CD14-positive monocyte (primary cell): ENCODE results near the gene OPA1. TPM values are rescaled to one million over a fixed set of nuclear protein-coding genes. Genes with fewer than 3 reads are reported as not detected.

ENCODE experiments used
- DNase-seq, 3 donors: peaks; one replicate each; pipeline ENCODE4 v3.0.0-alpha.2; 2011 to 2022
- H2AFZ ChIP-seq: 2 replicates; pipeline ENCODE4 v1.6.0; 2012; ENCODE audit warnings: mild to moderate bottlenecking, low read depth, low read length, inconsistent platforms; ENCODE audit not compliant: insufficient read depth, poor library complexity, severe bottlenecking
- H3K27ac ChIP-seq, 2 donors: 1 replicate in 1 of 2; 2 replicates in 1 of 2; pipeline ENCODE4 v1.5.1; 2012 to 2013; ENCODE audit warnings: low read length in 2 of 2, control low read depth in 1 of 2, inconsistent platforms in 1 of 2, low read depth in 1 of 2, mild to moderate bottlenecking in 1 of 2
- H3K27me3 ChIP-seq, 2 donors: one replicate each; pipeline versions ENCODE4 v1.6.0 to v1.6.1; 2011 to 2013; ENCODE audit warnings: low read length in 2 of 2; ENCODE audit not compliant: control insufficient read depth in 2 of 2, insufficient read depth in 2 of 2
- H3K36me3 ChIP-seq, 2 donors: replicated peaks in 1 of 2; 1 replicate in 1 of 2; 2 replicates in 1 of 2; pipeline versions ENCODE4 v1.5.1 to v1.6.1; 2012 to 2013; ENCODE audit warnings: low read length in 2 of 2, control low read depth in 1 of 2, inconsistent platforms in 1 of 2, mild to moderate bottlenecking in 1 of 2; ENCODE audit not compliant: insufficient read depth in 2 of 2, control insufficient read depth in 1 of 2
- H3K4me1 ChIP-seq, 2 donors: 1 replicate in 1 of 2; 2 replicates in 1 of 2; pipeline versions ENCODE4 v1.5.1 to v1.6.1; 2012 to 2013; ENCODE audit warnings: low read length in 2 of 2, control low read depth in 1 of 2, inconsistent platforms in 1 of 2, mild to moderate bottlenecking in 1 of 2, moderate library complexity in 1 of 2; ENCODE audit not compliant: insufficient read depth in 2 of 2, control insufficient read depth in 1 of 2
- H3K4me2 ChIP-seq: replicated peaks from 2 replicates; pipeline ENCODE3; 2012; ENCODE audit warnings: low read length, moderate library complexity, mild to moderate bottlenecking; ENCODE audit not compliant: poor library complexity, severe bottlenecking; ENCODE audit errors: extremely low read depth
- H3K4me3 ChIP-seq, 3 experiments: fragments of 200-600 bp in 1 of 3; sonication (generic) in 1 of 3; replicated peaks in 1 of 3; 1 replicate in 2 of 3; 2 replicates in 1 of 3; pipeline ENCODE4 v1.5.1; 2011 to 2013; ENCODE audit warnings: low read length in 3 of 3, mild to moderate bottlenecking in 3 of 3, control low read depth in 2 of 3, low read depth in 2 of 3, inconsistent platforms in 1 of 3, moderate library complexity in 1 of 3
- H3K79me2 ChIP-seq: 2 replicates; pipeline ENCODE4 v1.6.0; 2012; ENCODE audit warnings: mild to moderate bottlenecking, control low read depth, inconsistent platforms, low read length, moderate library complexity; ENCODE audit not compliant: insufficient read depth
- H3K9ac ChIP-seq: 2 replicates; pipeline ENCODE4 v1.6.0; 2017; ENCODE audit warnings: low read length, mild to moderate bottlenecking; ENCODE audit not compliant: insufficient read depth, poor library complexity, severe bottlenecking
- H3K9me3 ChIP-seq, 2 donors: replicated peaks in 1 of 2; 1 replicate in 1 of 2; 2 replicates in 1 of 2; pipeline versions ENCODE4 v1.5.1 to v1.6.1; 2012 to 2013; ENCODE audit warnings: low read length in 2 of 2, control low read depth in 1 of 2; ENCODE audit not compliant: control insufficient read depth in 1 of 2, insufficient read depth in 1 of 2
- H4K20me1 ChIP-seq: 2 replicates; pipeline ENCODE4 v1.6.0; 2012; ENCODE audit warnings: mild to moderate bottlenecking, low read length, control low read depth, moderate library complexity; ENCODE audit not compliant: insufficient read depth
- H3K27ac Mint-ChIP-seq, 7 donors: one replicate each; pipeline ENCODE4 v1.8.0; 2020; ENCODE audit warnings: mild to moderate bottlenecking in 7 of 7, mixed read lengths in 7 of 7, moderate library complexity in 6 of 7, inconsistent platforms in 2 of 7
- H3K27me3 Mint-ChIP-seq, 3 donors: one replicate each; pipeline ENCODE4 v1.8.0; 2021 to 2022; ENCODE audit warnings: low read depth in 3 of 3, mild to moderate bottlenecking in 3 of 3, mixed read lengths in 3 of 3, moderate library complexity in 3 of 3, inconsistent platforms in 1 of 3
- H3K36me3 Mint-ChIP-seq, 2 donors: one replicate each; pipeline ENCODE4 v1.8.0; 2020; ENCODE audit warnings: mixed read lengths in 2 of 2, inconsistent platforms in 1 of 2, mild to moderate bottlenecking in 1 of 2
- H3K4me1 Mint-ChIP-seq: one replicate; pipeline ENCODE4 v1.8.0; 2020; ENCODE audit warnings: mild to moderate bottlenecking, mixed read lengths
- H3K4me3 Mint-ChIP-seq, 2 donors: one replicate each; pipeline ENCODE4 v1.8.0; 2020; ENCODE audit warnings: mild to moderate bottlenecking in 2 of 2, mixed read lengths in 2 of 2, moderate library complexity in 1 of 2
- H3K9me3 Mint-ChIP-seq, 7 donors: one replicate each; pipeline ENCODE4 v1.8.0; 2020 to 2022; ENCODE audit warnings: mixed read lengths in 7 of 7, mild to moderate bottlenecking in 6 of 7, moderate library complexity in 6 of 7, inconsistent platforms in 2 of 7
- WGBS: methylation state at CpG from one replicate; pipeline ENCODE4 v1.1.5; 2013; ENCODE audit warnings: missing lambda C conversion rate; ENCODE audit not compliant: insufficient coverage; 5-methylcytosine and 5-hydroxymethylcytosine counted together
- intact Hi-C, 2 donors: fragments of 100-400 bp; cut with micrococcal nuclease; formaldehyde crosslinking; loops; one replicate each; pipeline versions ENCODE4 v1.15.0 to v1.15.1; 2023
- polyA plus RNA-seq, 3 donors: library from polyadenylated mRNA; depleted of rRNA in 1 of 3; unstranded in 2 of 3; stranded (reverse) in 1 of 3; fragments of 300-500 nt in 2 of 3; fragments of >200 nt in 1 of 3; fragmentation: Illumina TruSeq in 2 of 3; gene quantifications; 1 replicate in 2 of 3; 2 replicates in 1 of 3; pipeline ENCODE4 v1.2.3, GENCODE V29; 2012 to 2021
- TF ChIP-seq, protein P1 (sequence below): fragments of 200-600 bp; IDR thresholded peaks from one replicate; pipeline ENCODE4 v1.8.0; 2022; ENCODE audit warnings: antibody characterized with exemption, mild to moderate bottlenecking

Gene OPA1
- polyA plus RNA-seq, 3 donors = 15.4 to 26.5 (median 18.1) TPM

DNA sequence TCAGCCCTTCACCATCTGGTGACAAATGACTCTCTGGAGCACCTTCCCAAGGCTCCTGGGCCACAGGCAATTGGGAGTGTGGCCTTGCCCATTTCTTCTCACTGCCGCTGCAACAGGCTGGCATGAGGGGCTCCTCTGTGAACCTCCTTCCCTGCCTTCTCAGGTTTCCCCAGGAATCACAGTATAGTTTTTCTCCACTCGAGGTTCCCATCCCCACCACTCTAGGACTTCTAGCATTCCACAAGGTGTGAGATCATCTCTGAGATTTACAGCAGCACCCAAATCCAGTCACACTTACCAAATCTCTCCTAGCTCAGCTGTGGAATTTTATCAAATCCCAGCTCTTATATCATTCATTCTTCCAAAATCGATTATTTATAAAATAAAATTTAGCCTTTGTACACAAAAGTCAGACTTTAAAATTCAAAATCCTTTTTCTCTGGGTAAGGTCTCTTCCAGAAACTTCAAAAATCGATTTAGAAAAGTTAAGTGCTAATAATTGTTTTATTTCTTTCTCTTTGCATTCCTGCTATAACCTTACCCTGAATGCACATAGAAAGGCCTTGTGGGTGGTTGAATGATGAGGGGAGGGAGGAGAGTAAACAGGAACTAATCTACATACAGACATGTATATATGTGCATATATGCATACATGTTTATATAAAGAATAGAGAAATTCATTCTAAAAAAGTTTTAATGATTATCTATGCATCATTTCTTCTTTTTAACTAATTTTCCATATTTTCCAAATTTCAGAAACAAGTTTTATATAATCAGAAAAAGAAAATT is 19.4 kb upstream of the OPA1 start:
- intact Hi-C loops = loop anchor here (5.0 to 10.0 kb wide), 3 partner anchors 111 to 759 kb away; no protein-coding TSS in a partner anchor
- Mint-ChIP-seq H3K4me3 (no peak overlapping the region), H3K27me3 (peaks cover 0 to 2% (median 0%) of the 10 kb centered on the region in 3 donors)

GRCh38 chr3:193574488-193575070 is 18.4 kb upstream of the OPA1 start:
- Mint-ChIP-seq H3K27ac (peak overlapping the region in 1 of 7 donors; percentile 4), H3K36me3 (no peaks in the 10 kb centered on the region), H3K9me3 (peaks cover 0 to 3% (median 0%) of the 10 kb centered on the region in 7 donors), H3K27me3 (peaks cover 0 to 2% (median 0%) of the 10 kb centered on the region in 3 donors), H3K4me1 (peaks cover 5% of the 10 kb centered on the region), H3K4me3 (no peak overlapping the region)
- Histone ChIP-seq H2AFZ (no peak overlapping the region), H3K4me1 (no peaks in the 10 kb centered on the region), H3K79me2 (no peaks in the 10 kb centered on the region), H3K4me3 (no peak overlapping the region), H3K9ac (no peak overlapping the region), H3K4me2 (no peak overlapping the region), H3K9me3 (no peaks in the 10 kb centered on the region), H3K36me3 (no peaks in the 10 kb centered on the region), H3K27me3 (no peaks in the 10 kb centered on the region), H3K27ac (no peak overlapping the region), H4K20me1 (no peaks in the 10 kb centered on the region)
- DNase-seq = no peak
- TF ChIP-seq, protein P1, sequence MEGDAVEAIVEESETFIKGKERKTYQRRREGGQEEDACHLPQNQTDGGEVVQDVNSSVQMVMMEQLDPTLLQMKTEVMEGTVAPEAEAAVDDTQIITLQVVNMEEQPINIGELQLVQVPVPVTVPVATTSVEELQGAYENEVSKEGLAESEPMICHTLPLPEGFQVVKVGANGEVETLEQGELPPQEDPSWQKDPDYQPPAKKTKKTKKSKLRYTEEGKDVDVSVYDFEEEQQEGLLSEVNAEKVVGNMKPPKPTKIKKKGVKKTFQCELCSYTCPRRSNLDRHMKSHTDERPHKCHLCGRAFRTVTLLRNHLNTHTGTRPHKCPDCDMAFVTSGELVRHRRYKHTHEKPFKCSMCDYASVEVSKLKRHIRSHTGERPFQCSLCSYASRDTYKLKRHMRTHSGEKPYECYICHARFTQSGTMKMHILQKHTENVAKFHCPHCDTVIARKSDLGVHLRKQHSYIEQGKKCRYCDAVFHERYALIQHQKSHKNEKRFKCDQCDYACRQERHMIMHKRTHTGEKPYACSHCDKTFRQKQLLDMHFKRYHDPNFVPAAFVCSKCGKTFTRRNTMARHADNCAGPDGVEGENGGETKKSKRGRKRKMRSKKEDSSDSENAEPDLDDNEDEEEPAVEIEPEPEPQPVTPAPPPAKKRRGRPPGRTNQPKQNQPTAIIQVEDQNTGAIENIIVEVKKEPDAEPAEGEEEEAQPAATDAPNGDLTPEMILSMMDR = no peak
- 0% methylated on average over 1 of the region's 2 CpGs for WGBS
- intact Hi-C loops = loop anchor here (5.0 to 10.0 kb wide), 3 partner anchors 112 to 760 kb away; no protein-coding TSS in a partner anchor

More for the DNA sequence above, 19.4 kb upstream of the OPA1 start:
- Mint-ChIP-seq H3K4me1 (peaks cover 5% of the 10 kb centered on the region), H3K9me3 (peaks cover 0 to 3% (median 0%) of the 10 kb centered on the region in 7 donors), H3K27ac (no peak overlapping the region), H3K36me3 (no peaks in the 10 kb centered on the region)
- H3K36me3 ChIP-seq = no peaks in the 10 kb centered on the region
- H3K4me2 ChIP-seq = no peak overlapping the region
- WGBS = 92% methylated on average over 2 of the region's 4 CpGs
- H3K27ac ChIP-seq = no peak overlapping the region
- H3K27me3 ChIP-seq = no peaks in the 10 kb centered on the region
- no peak overlapping the region for H3K4me3 ChIP-seq
- H2AFZ ChIP-seq = no peak overlapping the region
- H4K20me1 ChIP-seq = no peaks in the 10 kb centered on the region
- no peaks in the 10 kb centered on the region for H3K79me2 ChIP-seq
- no peak overlapping the region for H3K9ac ChIP-seq
- no peak for DNase-seq
- no peaks in the 10 kb centered on the region for H3K9me3 ChIP-seq
- TF ChIP-seq, protein P1 = no peak
- H3K4me1 ChIP-seq = no peaks in the 10 kb centered on the region
